Vagina (tissue), 2 donors: ENCODE measurements around the gene LIPF.

Experiments
- CTCF ChIP-seq, 3 experiments: fragments of 450-650 bp in 2 of 3; fragments of 200-600 bp in 1 of 3; sonication (generic) in 1 of 3; IDR thresholded peaks; one replicate each; pipeline ENCODE4 v1.5.1; 2017 to 2019; ENCODE audit warnings: antibody characterized with exemption in 3 of 3, mild to moderate bottlenecking in 2 of 3, moderate library complexity in 2 of 3
- POLR2A ChIP-seq, 2 donors: fragments of 450-650 bp; IDR thresholded peaks; one replicate each; pipeline ENCODE4 v1.6.1; 2017; ENCODE audit warnings: antibody characterized with exemption in 2 of 2, mild to moderate bottlenecking in 2 of 2, moderate library complexity in 2 of 2
- POLR2AphosphoS5 ChIP-seq, 2 donors: sonication (generic); formaldehyde crosslinking; IDR thresholded peaks; one replicate each; pipeline ENCODE4 v1.9.0; 2017; ENCODE audit warnings: antibody characterized with exemption in 2 of 2, mild to moderate bottlenecking in 2 of 2, low read depth in 1 of 2; ENCODE audit not compliant: insufficient read depth in 1 of 2

- no peak for TF ChIP-seq POLR2A (IDR thresholded peaks at IDR 0.05)
- no peak for TF ChIP-seq CTCF (IDR thresholded peaks at IDR 0.05)
- TF ChIP-seq POLR2AphosphoS5 (IDR thresholded peaks at IDR 0.05; ENCODE audit: insufficient read depth in 1 of 2, low read depth in 1 of 2) = no peak
These were observed 17.1 kb upstream of the LIPF start for GRCh38 chr10:88647061-88647615.
